GM12878 (cell line): ENCODE results near the gene AGAP1.

Experiments used
- ATF7 ChIP-seq: fragments of 450-650 bp; IDR thresholded peaks from 2 replicates; pipeline ENCODE4 v1.6.1; 2016; ENCODE audit warnings: low read depth, mild to moderate bottlenecking
- EZH2 ChIP-seq: IDR thresholded peaks from 2 replicates; pipeline ENCODE4 v1.6.1; 2012; ENCODE audit warnings: low read depth, mild to moderate bottlenecking, control low read depth, inconsistent platforms, low read length, borderline replicate concordance; ENCODE audit not compliant: control insufficient read depth
- FOXM1 ChIP-seq: IDR thresholded peaks from 2 replicates; pipeline ENCODE4 v1.6.1; 2012; ENCODE audit warnings: low read depth, mild to moderate bottlenecking, inconsistent platforms, low read length, moderate library complexity
- GABPA ChIP-seq: IDR thresholded peaks from 2 replicates; pipeline ENCODE4 v1.6.1; 2014; ENCODE audit warnings: antibody characterized with exemption, low read depth, mild to moderate bottlenecking, inconsistent platforms
- KDM1A ChIP-seq: fragments of 200-600 bp; sonication (generic); IDR thresholded peaks from 2 replicates; pipeline ENCODE4 v1.6.1; 2016; ENCODE audit warnings: borderline replicate concordance
- MAX ChIP-seq: IDR thresholded peaks from 2 replicates; pipeline ENCODE4 v1.6.1; 2012; ENCODE audit warnings: low read depth, low read length, improper control_type of control experiment
- NKRF ChIP-seq: fragments of 450-650 bp; conservative IDR thresholded peaks from 2 replicates; pipeline ENCODE4 v1.6.1; 2017; ENCODE audit warnings: mild to moderate bottlenecking, moderate library complexity
- REST ChIP-seq: IDR thresholded peaks from 2 replicates; pipeline ENCODE4 v1.6.1; 2012; ENCODE audit warnings: mild to moderate bottlenecking, low read depth, low read length
- TAF1 ChIP-seq: IDR thresholded peaks from 2 replicates; pipeline ENCODE4 v1.6.1; 2011; ENCODE audit warnings: mild to moderate bottlenecking, low read depth, low read length, borderline replicate concordance
- TCF12 ChIP-seq: IDR thresholded peaks from 2 replicates; pipeline ENCODE4 v1.6.1; 2011; ENCODE audit warnings: low read depth, mild to moderate bottlenecking, low read length
- TF ChIP-seq, protein P1 (sequence below), 3 experiments: IDR thresholded peaks in 2 of 3; conservative IDR thresholded peaks in 1 of 3; 2 replicates each; pipeline ENCODE4 v1.5.1; 2011; ENCODE audit warnings: low read depth in 3 of 3, low read length in 3 of 3, mild to moderate bottlenecking in 3 of 3, control low read depth in 2 of 3, moderate library complexity in 2 of 3, inconsistent platforms in 1 of 3, mixed read lengths in 1 of 3; ENCODE audit not compliant: control insufficient read depth in 2 of 3, insufficient read depth in 1 of 3; ENCODE audit errors: extremely low read depth in 1 of 3

- TF ChIP-seq TCF12 (no peak), GABPA (no peak), EZH2 (no peak), MAX (no peak), TAF1 (no peak), KDM1A (no peak), ATF7 (no peak), NKRF (no peak), REST (no peak), FOXM1 (no peak)
- TF ChIP-seq, protein P1, sequence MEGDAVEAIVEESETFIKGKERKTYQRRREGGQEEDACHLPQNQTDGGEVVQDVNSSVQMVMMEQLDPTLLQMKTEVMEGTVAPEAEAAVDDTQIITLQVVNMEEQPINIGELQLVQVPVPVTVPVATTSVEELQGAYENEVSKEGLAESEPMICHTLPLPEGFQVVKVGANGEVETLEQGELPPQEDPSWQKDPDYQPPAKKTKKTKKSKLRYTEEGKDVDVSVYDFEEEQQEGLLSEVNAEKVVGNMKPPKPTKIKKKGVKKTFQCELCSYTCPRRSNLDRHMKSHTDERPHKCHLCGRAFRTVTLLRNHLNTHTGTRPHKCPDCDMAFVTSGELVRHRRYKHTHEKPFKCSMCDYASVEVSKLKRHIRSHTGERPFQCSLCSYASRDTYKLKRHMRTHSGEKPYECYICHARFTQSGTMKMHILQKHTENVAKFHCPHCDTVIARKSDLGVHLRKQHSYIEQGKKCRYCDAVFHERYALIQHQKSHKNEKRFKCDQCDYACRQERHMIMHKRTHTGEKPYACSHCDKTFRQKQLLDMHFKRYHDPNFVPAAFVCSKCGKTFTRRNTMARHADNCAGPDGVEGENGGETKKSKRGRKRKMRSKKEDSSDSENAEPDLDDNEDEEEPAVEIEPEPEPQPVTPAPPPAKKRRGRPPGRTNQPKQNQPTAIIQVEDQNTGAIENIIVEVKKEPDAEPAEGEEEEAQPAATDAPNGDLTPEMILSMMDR (IDR thresholded peaks at IDR 0.05 in 2 of 3, conservative IDR thresholded peaks at IDR 0.05 in 1 of 3; ENCODE audit: control insufficient read depth in 2 of 3, extremely low read depth in 1 of 3, insufficient read depth in 1 of 3, low read depth in 3 of 3, low read length in 3 of 3): no peak
Measured at GRCh38 chr2:235723371-235723770, 229.5 kb downstream of the AGAP1 start.
